HG02981 (cell line): ENCODE data around the gene DHRSX.
"Not testable (repeated sequence)": the region's sequence is repeated elsewhere in the genome, so short reads cannot be mapped to it uniquely, and the experiment has no call there.

Experiments
- ATAC-seq: cut with Tn5 transposase; IDR thresholded peaks from one replicate; pipeline ENCODE4 v1.9.1; 2021; ENCODE audit warnings: mild to moderate bottlenecking, moderate library complexity; ENCODE audit not compliant: unreplicated experiment

The DHRSX gene

GRCh38 chrX:2521092-2521926 is 20.5 kb upstream of the DHRSX start:
- ATAC-seq, result peak; percentile 76

- no peak for ATAC-seq
These were observed 19.8 kb upstream of the DHRSX start for GRCh38 chrX:2520539-2520938.

GRCh38 chrX:2519638-2520037 is 18.9 kb upstream of the DHRSX start:
- ATAC-seq, result not testable (repeated sequence)

GRCh38 chrX:2517055-2517454 is 16.3 kb upstream of the DHRSX start:
- ATAC-seq, result peak; percentile 1

- ATAC-seq, result peak; percentile 51
These were observed 15.8 kb upstream of the DHRSX start for GRCh38 chrX:2516623-2517022.

GRCh38 chrX:2514131-2514530 is 13.4 kb upstream of the DHRSX start:
- ATAC-seq, result no peak

- ATAC-seq, result no peak
These were observed 12.4 kb upstream of the DHRSX start for GRCh38 chrX:2513121-2513664.

- ATAC-seq, result no peak
These were observed 11.7 kb upstream of the DHRSX start for GRCh38 chrX:2512501-2512900.

GRCh38 chrX:2511326-2511725 is 10.6 kb upstream of the DHRSX start:
- no peak for ATAC-seq

- no peak for ATAC-seq
These were observed 8.0 kb upstream of the DHRSX start for GRCh38 chrX:2508648-2509335.

GRCh38 chrX:2507904-2508627 is 7.3 kb upstream of the DHRSX start:
- ATAC-seq, result no peak

- no peak for ATAC-seq
These were observed 6.4 kb upstream of the DHRSX start for GRCh38 chrX:2507196-2507595.

- ATAC-seq, result not testable (repeated sequence)
These were observed 4.6 kb upstream of the DHRSX start for GRCh38 chrX:2505341-2505740.

GRCh38 chrX:2504706-2505332 is 4.0 kb upstream of the DHRSX start:
- no peak for ATAC-seq

- ATAC-seq, result no peak
These were observed 3.1 kb upstream of the DHRSX start for GRCh38 chrX:2503591-2504500.

GRCh38 chrX:2502668-2503519 is 2.1 kb upstream of the DHRSX start:
- ATAC-seq, result no peak

- no peak for ATAC-seq
These were observed 1.4 kb upstream of the DHRSX start for GRCh38 chrX:2502120-2502667.

GRCh38 chrX:2501559-2502102 is 855 bp upstream of the DHRSX start:
- no peak for ATAC-seq
